ENCODE results near the gene MAML3. TPM values are rescaled to one million over a fixed set of nuclear protein-coding genes. Genes with fewer than 3 reads are reported as not detected.

MAML3 gene
- total and polyA plus RNA-seq, 2 donors: 6.7 to 7.0 TPM

- Histone ChIP-seq H3K4me3 (ENCODE audit: low read depth, low read length) (no peak overlapping the region), H3K4me1 (ENCODE audit: insufficient read depth) (no peaks in the 10 kb centered on the region), H3K27ac (ENCODE audit: low read depth) (no peak overlapping the region), H3K36me3 (ENCODE audit: insufficient read depth) (no peaks in the 10 kb centered on the region)
- WGBS: 87% methylated on average over 2 of the region's 2 CpGs
- no peak for DNase-seq (ENCODE audit: extremely low spot score)
These were observed 23.3 kb downstream of the MAML3 start for GRCh38 chr4:140130677-140131076.

GRCh38 chr4:140127422-140127821, 26.6 kb downstream of the MAML3 start:
- H3K4me3 ChIP-seq (ENCODE audit: low read depth, low read length): no peak overlapping the region
- H3K27ac ChIP-seq (ENCODE audit: low read depth): no peak overlapping the region
- no peaks in the 10 kb centered on the region for H3K4me1 ChIP-seq (ENCODE audit: insufficient read depth)
- no peak for DNase-seq (ENCODE audit: extremely low spot score)
- 89% methylated on average over 2 of the region's 2 CpGs for WGBS
- H3K36me3 ChIP-seq (ENCODE audit: insufficient read depth): no peaks in the 10 kb centered on the region

- H3K4me3 ChIP-seq (ENCODE audit: low read depth, low read length): no peak overlapping the region
- H3K4me1 ChIP-seq (ENCODE audit: insufficient read depth): no peaks in the 10 kb centered on the region
- H3K36me3 ChIP-seq (ENCODE audit: insufficient read depth): no peaks in the 10 kb centered on the region
- 75% methylated on average over 6 of the region's 6 CpGs for WGBS
- DNase-seq (ENCODE audit: extremely low spot score): no peak
- no peak overlapping the region for H3K27ac ChIP-seq (ENCODE audit: low read depth)
These were observed 27.7 kb downstream of the MAML3 start for GRCh38 chr4:140126261-140126660.

- 91% methylated on average over 2 of the region's 2 CpGs for WGBS
These were observed 28.6 kb downstream of the MAML3 start for GRCh38 chr4:140125374-140125773.

GRCh38 chr4:140123666-140124377, 30.2 kb downstream of the MAML3 start:
- no peaks in the 10 kb centered on the region for H3K36me3 ChIP-seq (ENCODE audit: insufficient read depth)
- no peaks in the 10 kb centered on the region for H3K4me1 ChIP-seq (ENCODE audit: insufficient read depth)
- no peak overlapping the region for H3K27ac ChIP-seq (ENCODE audit: low read depth)
- 90% methylated on average over 8 of the region's 8 CpGs for WGBS
- H3K4me3 ChIP-seq (ENCODE audit: low read depth, low read length): no peak overlapping the region
- DNase-seq (ENCODE audit: extremely low spot score): no peak

More at GRCh38 chr4:140125374-140125773, 28.6 kb downstream of the MAML3 start:
- Histone ChIP-seq H3K4me3 (ENCODE audit: low read depth, low read length) (no peak overlapping the region), H3K4me1 (ENCODE audit: insufficient read depth) (no peaks in the 10 kb centered on the region), H3K27ac (ENCODE audit: low read depth) (no peak overlapping the region), H3K36me3 (ENCODE audit: insufficient read depth) (no peaks in the 10 kb centered on the region)
- no peak for DNase-seq (ENCODE audit: extremely low spot score)

GRCh38 chr4:140122891-140123290, 31.1 kb downstream of the MAML3 start:
- DNase-seq (ENCODE audit: extremely low spot score): no peak
- H3K4me3 ChIP-seq (ENCODE audit: low read depth, low read length): no peak overlapping the region
- no peaks in the 10 kb centered on the region for H3K4me1 ChIP-seq (ENCODE audit: insufficient read depth)
- H3K27ac ChIP-seq (ENCODE audit: low read depth): no peak overlapping the region
- H3K36me3 ChIP-seq (ENCODE audit: insufficient read depth): no peaks in the 10 kb centered on the region
- 58% methylated on average over 1 of the region's 1 CpG for WGBS

GRCh38 chr4:140121646-140122045, 32.3 kb downstream of the MAML3 start:
- Histone ChIP-seq H3K36me3 (ENCODE audit: insufficient read depth) (no peaks in the 10 kb centered on the region), H3K4me1 (ENCODE audit: insufficient read depth) (no peaks in the 10 kb centered on the region), H3K27ac (ENCODE audit: low read depth) (no peak overlapping the region), H3K4me3 (ENCODE audit: low read depth, low read length) (no peak overlapping the region)
- DNase-seq (ENCODE audit: extremely low spot score): no peak
- WGBS: 93% methylated on average over 3 of the region's 3 CpGs

GRCh38 chr4:140118931-140119640, 34.9 kb downstream of the MAML3 start:
- Histone ChIP-seq H3K4me1 (ENCODE audit: insufficient read depth) (no peaks in the 10 kb centered on the region), H3K4me3 (ENCODE audit: low read depth, low read length) (no peak overlapping the region), H3K27ac (ENCODE audit: low read depth) (no peak overlapping the region), H3K36me3 (ENCODE audit: insufficient read depth) (no peaks in the 10 kb centered on the region)
- 95% methylated on average over 4 of the region's 4 CpGs for WGBS
- no peak for DNase-seq (ENCODE audit: extremely low spot score)

GRCh38 chr4:140117947-140118346, 36.0 kb downstream of the MAML3 start:
- Histone ChIP-seq H3K36me3 (ENCODE audit: insufficient read depth) (no peaks in the 10 kb centered on the region), H3K4me1 (ENCODE audit: insufficient read depth) (no peaks in the 10 kb centered on the region), H3K27ac (ENCODE audit: low read depth) (no peak overlapping the region), H3K4me3 (ENCODE audit: low read depth, low read length) (no peak overlapping the region)
- DNase-seq (ENCODE audit: extremely low spot score): no peak
- WGBS: 96% methylated on average over 5 of the region's 5 CpGs

- Histone ChIP-seq H3K27ac (ENCODE audit: low read depth) (no peak overlapping the region), H3K36me3 (ENCODE audit: insufficient read depth) (no peaks in the 10 kb centered on the region), H3K4me3 (ENCODE audit: low read depth, low read length) (no peak overlapping the region), H3K4me1 (ENCODE audit: insufficient read depth) (no peaks in the 10 kb centered on the region)
- 79% methylated on average over 4 of the region's 4 CpGs for WGBS
- DNase-seq (ENCODE audit: extremely low spot score): no peak
These were observed 37.4 kb downstream of the MAML3 start for GRCh38 chr4:140116442-140117104.

GRCh38 chr4:140115140-140115539, 38.8 kb downstream of the MAML3 start:
- Histone ChIP-seq H3K4me3 (ENCODE audit: low read depth, low read length) (no peak overlapping the region), H3K4me1 (ENCODE audit: insufficient read depth) (no peaks in the 10 kb centered on the region), H3K27ac (ENCODE audit: low read depth) (no peak overlapping the region), H3K36me3 (ENCODE audit: insufficient read depth) (no peaks in the 10 kb centered on the region)
- DNase-seq (ENCODE audit: extremely low spot score): no peak

- DNase-seq (ENCODE audit: extremely low spot score): no peak
- 91% methylated on average over 2 of the region's 2 CpGs for WGBS
- Histone ChIP-seq H3K4me1 (ENCODE audit: insufficient read depth) (no peaks in the 10 kb centered on the region), H3K27ac (ENCODE audit: low read depth) (no peak overlapping the region), H3K4me3 (ENCODE audit: low read depth, low read length) (no peak overlapping the region), H3K36me3 (ENCODE audit: insufficient read depth) (no peaks in the 10 kb centered on the region)
These were observed 40.3 kb downstream of the MAML3 start for GRCh38 chr4:140113653-140114052.

GRCh38 chr4:140112576-140112975, 41.4 kb downstream of the MAML3 start:
- no peaks in the 10 kb centered on the region for H3K36me3 ChIP-seq (ENCODE audit: insufficient read depth)
- WGBS: 36% methylated on average over 2 of the region's 2 CpGs
- DNase-seq (ENCODE audit: extremely low spot score): no peak
- H3K4me3 ChIP-seq (ENCODE audit: low read depth, low read length): no peak overlapping the region
- no peaks in the 10 kb centered on the region for H3K4me1 ChIP-seq (ENCODE audit: insufficient read depth)
- no peak overlapping the region for H3K27ac ChIP-seq (ENCODE audit: low read depth)

- DNase-seq (ENCODE audit: extremely low spot score): no peak
These were observed 42.7 kb downstream of the MAML3 start for GRCh38 chr4:140111256-140111655.

More at GRCh38 chr4:140111256-140111655, 42.7 kb downstream of the MAML3 start:
- Histone ChIP-seq H3K4me3 (ENCODE audit: low read depth, low read length) (no peak overlapping the region), H3K36me3 (ENCODE audit: insufficient read depth) (no peaks in the 10 kb centered on the region), H3K4me1 (ENCODE audit: insufficient read depth) (no peaks in the 10 kb centered on the region), H3K27ac (ENCODE audit: low read depth) (no peak overlapping the region)
- 98% methylated on average over 1 of the region's 1 CpG for WGBS

Measured in urinary bladder (tissue), 4 donors.